HG03342 (cell line): ENCODE measurements around the gene MICU2.
A peak's percentile ranks its signal among the peaks of the same experiment; 100 is the strongest.
"Not testable (repeated sequence)": the region's sequence is repeated elsewhere in the genome, so short reads cannot be mapped to it uniquely, and the experiment has no call there.

Source experiments
- ATAC-seq: cut with Tn5 transposase; IDR thresholded peaks from one replicate; pipeline ENCODE4 v1.9.1; 2021; ENCODE audit warnings: mild to moderate bottlenecking, moderate library complexity; ENCODE audit not compliant: unreplicated experiment

Gene MICU2

GRCh38 chr13:21594715-21595545 is 9.0 kb downstream of the MICU2 start:
- ATAC-seq: peak; percentile 44

GRCh38 chr13:21590665-21591456 is 13.1 kb downstream of the MICU2 start:
- ATAC-seq: not testable (repeated sequence)

- ATAC-seq: no peak
Observed at GRCh38 chr13:21590231-21590630, 13.7 kb downstream of the MICU2 start.

- not testable (repeated sequence) for ATAC-seq
Observed at GRCh38 chr13:21589510-21589909, 14.5 kb downstream of the MICU2 start.

- ATAC-seq: not testable (repeated sequence)
Observed at GRCh38 chr13:21588411-21588810, 15.6 kb downstream of the MICU2 start.

- ATAC-seq: no peak
Observed at GRCh38 chr13:21584973-21585592, 18.9 kb downstream of the MICU2 start.

- ATAC-seq: no peak
Observed at GRCh38 chr13:21583478-21583877, 20.5 kb downstream of the MICU2 start.

GRCh38 chr13:21580736-21581135 is 23.2 kb downstream of the MICU2 start:
- no peak for ATAC-seq

- no peak for ATAC-seq
Observed at GRCh38 chr13:21579754-21580316, 24.1 kb downstream of the MICU2 start.

GRCh38 chr13:21578748-21579147 is 25.2 kb downstream of the MICU2 start:
- no peak for ATAC-seq

GRCh38 chr13:21576426-21576825 is 27.5 kb downstream of the MICU2 start:
- no peak for ATAC-seq

GRCh38 chr13:21573920-21574712 is 29.9 kb downstream of the MICU2 start:
- ATAC-seq: no peak

GRCh38 chr13:21569686-21570085 is 34.3 kb downstream of the MICU2 start:
- ATAC-seq: no peak

GRCh38 chr13:21568854-21569253 is 35.1 kb downstream of the MICU2 start:
- ATAC-seq: no peak

- ATAC-seq: no peak
Observed at GRCh38 chr13:21567714-21568113, 36.3 kb downstream of the MICU2 start.

GRCh38 chr13:21557995-21558394 is 46.0 kb downstream of the MICU2 start:
- no peak for ATAC-seq

- no peak for ATAC-seq
Observed at GRCh38 chr13:21556051-21556450, 47.9 kb downstream of the MICU2 start.

GRCh38 chr13:21553261-21553660 is 50.7 kb downstream of the MICU2 start:
- not testable (repeated sequence) for ATAC-seq

- no peak for ATAC-seq
Observed at GRCh38 chr13:21550918-21551317, 53.1 kb downstream of the MICU2 start.

- no peak for ATAC-seq
Observed at GRCh38 chr13:21549633-21550032, 54.3 kb downstream of the MICU2 start.
